Suprapubic skin (tissue), 4 donors: ENCODE data around the gene ITIH2.

ENCODE experiments used
- POLR2A ChIP-seq, 2 donors: fragments of 450-650 bp; IDR thresholded peaks; one replicate each; pipeline ENCODE4 v1.6.1; 2017; ENCODE audit warnings: antibody characterized with exemption in 2 of 2, mild to moderate bottlenecking in 2 of 2, moderate library complexity in 2 of 2
- POLR2AphosphoS5 ChIP-seq, 3 donors: sonication (generic); formaldehyde crosslinking; IDR thresholded peaks; one replicate each; pipeline ENCODE4 v1.6.1; 2017; ENCODE audit warnings: antibody characterized with exemption in 3 of 3
- TF ChIP-seq, protein P1 (sequence below), 2 donors: fragments of 200-600 bp in 1 of 2; fragments of 450-650 bp in 1 of 2; sonication (generic) in 1 of 2; IDR thresholded peaks; one replicate each; pipeline ENCODE4 v1.5.1; 2016 to 2019; ENCODE audit warnings: antibody characterized with exemption in 2 of 2, mild to moderate bottlenecking in 1 of 2, moderate library complexity in 1 of 2

DNA sequence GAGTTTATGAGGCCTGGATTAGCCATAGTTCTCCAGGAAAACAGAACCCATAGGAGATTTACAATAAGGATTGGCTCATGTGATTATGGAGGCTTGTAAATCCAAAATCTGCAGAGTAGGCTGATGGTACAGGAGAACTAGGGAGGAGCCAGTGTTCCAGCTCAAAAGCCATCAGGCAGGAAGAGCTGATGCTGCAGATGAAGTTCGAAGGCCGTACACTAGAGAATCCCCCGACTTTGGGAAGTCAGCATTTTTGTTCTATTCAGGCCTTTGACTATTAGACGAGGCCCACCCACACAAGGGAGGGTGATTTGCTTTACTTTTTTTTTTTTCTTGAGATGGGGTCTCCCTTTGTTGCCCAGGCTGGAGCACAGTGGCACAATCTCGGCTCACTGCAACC is 47.1 kb downstream of the ITIH2 start:
- TF ChIP-seq POLR2A (IDR thresholded peaks at IDR 0.05): no peak
- TF ChIP-seq POLR2AphosphoS5 (IDR thresholded peaks at IDR 0.05): no peak
- TF ChIP-seq, protein P1, sequence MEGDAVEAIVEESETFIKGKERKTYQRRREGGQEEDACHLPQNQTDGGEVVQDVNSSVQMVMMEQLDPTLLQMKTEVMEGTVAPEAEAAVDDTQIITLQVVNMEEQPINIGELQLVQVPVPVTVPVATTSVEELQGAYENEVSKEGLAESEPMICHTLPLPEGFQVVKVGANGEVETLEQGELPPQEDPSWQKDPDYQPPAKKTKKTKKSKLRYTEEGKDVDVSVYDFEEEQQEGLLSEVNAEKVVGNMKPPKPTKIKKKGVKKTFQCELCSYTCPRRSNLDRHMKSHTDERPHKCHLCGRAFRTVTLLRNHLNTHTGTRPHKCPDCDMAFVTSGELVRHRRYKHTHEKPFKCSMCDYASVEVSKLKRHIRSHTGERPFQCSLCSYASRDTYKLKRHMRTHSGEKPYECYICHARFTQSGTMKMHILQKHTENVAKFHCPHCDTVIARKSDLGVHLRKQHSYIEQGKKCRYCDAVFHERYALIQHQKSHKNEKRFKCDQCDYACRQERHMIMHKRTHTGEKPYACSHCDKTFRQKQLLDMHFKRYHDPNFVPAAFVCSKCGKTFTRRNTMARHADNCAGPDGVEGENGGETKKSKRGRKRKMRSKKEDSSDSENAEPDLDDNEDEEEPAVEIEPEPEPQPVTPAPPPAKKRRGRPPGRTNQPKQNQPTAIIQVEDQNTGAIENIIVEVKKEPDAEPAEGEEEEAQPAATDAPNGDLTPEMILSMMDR (IDR thresholded peaks at IDR 0.05): no peak
